IMR-90 (cell line): ENCODE measurements around the gene MYO9A. TPM values are rescaled to one million over a fixed set of nuclear protein-coding genes. Genes with fewer than 3 reads are reported as not detected.

ENCODE experiments used
- ATAC-seq: fragments of 200-7000 bp; cut with Tn5 transposase; 2 replicates; pipeline ENCODE4 v1.9.1; 2020; ENCODE audit warnings: low read depth, mild to moderate bottlenecking, moderate library complexity
- BruUV-seq: library from RNA; stranded (reverse); fragments of 400-500 nt; replicated peaks from 2 replicates; lab custom pipeline; 2021; lab: Mats Ljungman, UMichigan
- CTCF ChIA-PET: fragments of 300-600 bp; formaldehyde crosslinking; extraction: SDS; loops from one replicate; lab custom pipeline; 2021; ENCODE audit warnings: antibody characterized with exemption; lab: Yijun Ruan, JAX
- POLR2A ChIA-PET: fragments of 300-600 bp; sonication (Branson Sonifier 250); formaldehyde crosslinking; loops from one replicate; lab custom pipeline; 2022; ENCODE audit warnings: antibody characterized with exemption; ENCODE audit not compliant: unreplicated experiment; lab: Charles Lee
- DNase-seq: peaks from one replicate; pipeline ENCODE4 v3.0.0; 2013
- H2AFZ ChIP-seq: replicated peaks from 2 replicates; pipeline ENCODE3; 2013; ENCODE audit warnings: low read length, mild to moderate bottlenecking; ENCODE audit not compliant: poor library complexity
- H2AK5ac ChIP-seq: 2 replicates; pipeline ENCODE4 v1.6.1; 2013; ENCODE audit warnings: low read depth, low read length, inconsistent platforms
- H2AK9ac ChIP-seq: replicated peaks from 2 replicates; pipeline ENCODE3; 2013; ENCODE audit warnings: mild to moderate bottlenecking, low read depth, low read length, moderate library complexity; ENCODE audit not compliant: poor library complexity
- H2BK120ac ChIP-seq: 2 replicates; pipeline ENCODE4 v1.6.1; 2013; ENCODE audit warnings: low read depth, low read length, inconsistent platforms
- H2BK15ac ChIP-seq: 3 replicates; pipeline ENCODE4 v1.6.1; 2013; ENCODE audit warnings: low read depth, low read length, inconsistent platforms
- H2BK20ac ChIP-seq: 2 replicates; pipeline ENCODE4 v1.6.1; 2013; ENCODE audit warnings: low read depth, mild to moderate bottlenecking, inconsistent platforms, low read length, moderate library complexity
- H2BK5ac ChIP-seq: 2 replicates; pipeline ENCODE4 v1.6.1; 2013; ENCODE audit warnings: mild to moderate bottlenecking, low read depth, low read length, inconsistent platforms; ENCODE audit not compliant: poor library complexity, severe bottlenecking
- H3K14ac ChIP-seq: replicated peaks from 2 replicates; pipeline ENCODE4 v1.6.1; 2013; ENCODE audit warnings: low read depth, low read length, inconsistent platforms
- H3K18ac ChIP-seq: 2 replicates; pipeline ENCODE4 v1.6.1; 2013; ENCODE audit warnings: low read depth, low read length, control low read depth
- H3K23ac ChIP-seq: 2 replicates; pipeline ENCODE4 v1.6.1; 2013; ENCODE audit warnings: low read depth, low read length, inconsistent platforms
- H3K27ac ChIP-seq: 2 replicates; pipeline ENCODE4 v1.5.1; 2013; ENCODE audit warnings: mild to moderate bottlenecking, control low read depth, low read length; ENCODE audit not compliant: insufficient read depth
- H3K27me3 ChIP-seq: 2 replicates; pipeline ENCODE4 v1.6.1; 2013; ENCODE audit warnings: low read length; ENCODE audit not compliant: control insufficient read depth, insufficient read depth
- H3K36me3 ChIP-seq: 2 replicates; pipeline ENCODE4 v1.6.1; 2013; ENCODE audit warnings: low read length, mixed read lengths; ENCODE audit not compliant: control insufficient read depth, insufficient read depth
- H3K4ac ChIP-seq: 2 replicates; pipeline ENCODE4 v1.6.1; 2013; ENCODE audit warnings: low read depth, low read length, inconsistent platforms
- H3K4me1 ChIP-seq: 2 replicates; pipeline ENCODE4 v1.6.1; 2013; ENCODE audit warnings: low read length, mixed read lengths; ENCODE audit not compliant: control insufficient read depth, insufficient read depth
- H3K4me2 ChIP-seq: 2 replicates; pipeline ENCODE4 v1.6.1; 2013; ENCODE audit warnings: low read depth, mild to moderate bottlenecking, control low read depth, low read length, moderate library complexity
- H3K4me3 ChIP-seq: 2 replicates; pipeline ENCODE4 v1.5.1; 2013; ENCODE audit warnings: low read depth, mild to moderate bottlenecking, control low read depth, low read length, moderate library complexity; ENCODE audit not compliant: insufficient read depth
- H3K56ac ChIP-seq: 2 replicates; pipeline ENCODE4 v1.6.1; 2013; ENCODE audit warnings: low read length, inconsistent platforms; ENCODE audit not compliant: insufficient read depth; ENCODE audit errors: extremely low read depth
- H3K79me1 ChIP-seq, 2 experiments: 2 replicates each; pipeline ENCODE4 v1.6.1; 2013; ENCODE audit warnings: low read length in 2 of 2, inconsistent platforms in 1 of 2, low read depth in 1 of 2
- H3K9ac ChIP-seq: 2 replicates; pipeline ENCODE4 v1.6.1; 2013; ENCODE audit warnings: low read depth, low read length, control low read depth
- H3K9me1 ChIP-seq: 2 replicates; pipeline ENCODE4 v1.6.1; 2013; ENCODE audit warnings: low read length, inconsistent platforms; ENCODE audit not compliant: insufficient read depth
- H3K9me3 ChIP-seq: 2 replicates; pipeline ENCODE4 v1.6.1; 2013; ENCODE audit warnings: low read length; ENCODE audit not compliant: control insufficient read depth, insufficient read depth
- H4K20me1 ChIP-seq: 2 replicates; pipeline ENCODE4 v1.6.1; 2013; ENCODE audit warnings: low read length, inconsistent platforms; ENCODE audit not compliant: insufficient read depth
- H4K5ac ChIP-seq: 2 replicates; pipeline ENCODE4 v1.6.1; 2013; ENCODE audit warnings: mild to moderate bottlenecking, low read depth, low read length, control low read depth
- H4K8ac ChIP-seq, 2 experiments: 2 replicates each; pipeline ENCODE4 v1.6.1; 2013; ENCODE audit warnings: low read depth in 2 of 2, low read length in 2 of 2, control low read depth in 1 of 2, inconsistent platforms in 1 of 2
- H4K91ac ChIP-seq: 2 replicates; pipeline ENCODE4 v1.6.1; 2013; ENCODE audit warnings: low read depth, low read length, inconsistent platforms; ENCODE audit not compliant: insufficient read depth
- MAZ ChIP-seq: IDR thresholded peaks from 2 replicates; pipeline ENCODE4 v1.6.1; 2012; ENCODE audit warnings: low read depth, mild to moderate bottlenecking, low read length, improper control_type of control experiment, moderate library complexity, borderline replicate concordance
- POLR2A ChIP-seq: IDR thresholded peaks from 2 replicates; pipeline ENCODE4 v1.6.1; 2012; ENCODE audit warnings: mild to moderate bottlenecking, low read depth, low read length
- RAD21 ChIP-seq: IDR thresholded peaks from 2 replicates; pipeline ENCODE4 v1.6.1; 2012; ENCODE audit warnings: low read length, improper control_type of control experiment
- RCOR1 ChIP-seq: IDR thresholded peaks from 2 replicates; pipeline ENCODE4 v1.6.1; 2012; ENCODE audit warnings: mild to moderate bottlenecking, low read length, improper control_type of control experiment; ENCODE audit not compliant: insufficient replicate concordance
- SMC3 ChIP-seq: fragments of 150-350 bp; IDR thresholded peaks from 2 replicates; pipeline ENCODE4 v1.6.1; 2016; ENCODE audit warnings: low read depth, mild to moderate bottlenecking, antibody characterized with exemption, low read length, moderate library complexity
- WGBS, 2 experiments: methylation state at CpG; one replicate each; pipeline versions ENCODE4 v1.1.5 to v1.1.7; 2013; ENCODE audit warnings: missing lambda C conversion rate in 2 of 2; ENCODE audit not compliant: insufficient read length in 1 of 2; ENCODE audit errors: extremely low coverage in 2 of 2; 5-methylcytosine and 5-hydroxymethylcytosine counted together
- dilution Hi-C: fragments of 300-500 bp; cut with HindIII; formaldehyde crosslinking; loops from one replicate; pipeline ENCODE4 v1.14.3; 2018; ENCODE audit warnings: low sequenced_read_pairs; ENCODE audit not compliant: unreplicated experiment
- in situ Hi-C: fragments of 300-500 bp; cut with MboI; formaldehyde crosslinking; loops from 3 replicates; pipeline ENCODE4 v1.14.3; 2019; ENCODE audit warnings: low sequenced_read_pairs, inconsistent platforms, mixed read lengths
- intact Hi-C: fragments of 100-400 bp; cut with micrococcal nuclease; formaldehyde crosslinking; loops from 2 replicates; pipeline ENCODE4 v1.10.0; 2022
- polyA plus RNA-seq, 3 experiments: library from polyadenylated mRNA; depleted of rRNA; stranded (reverse); fragments of >200 nt; gene quantifications; 2 replicates each; pipeline ENCODE4 v1.2.3, GENCODE V29; 2012; ENCODE audit warnings: low replicate concordance in 1 of 3
- total RNA-seq: library from RNA; depleted of rRNA; stranded (reverse); fragments of >200 nt; gene quantifications from 2 replicates; pipeline ENCODE4 v1.2.3, GENCODE V29; 2012
- TF ChIP-seq, protein P1 (sequence below): fragments of 150-350 bp; IDR thresholded peaks from 2 replicates; pipeline ENCODE4 v1.6.1; 2016; ENCODE audit warnings: low read depth, mild to moderate bottlenecking, low read length, moderate library complexity, borderline replicate concordance

The MYO9A gene
- total and polyA plus RNA-seq, 2 of the 4 experiments (the other 2 are of a cell fraction), result 6.0 to 49.5 TPM

DNA sequence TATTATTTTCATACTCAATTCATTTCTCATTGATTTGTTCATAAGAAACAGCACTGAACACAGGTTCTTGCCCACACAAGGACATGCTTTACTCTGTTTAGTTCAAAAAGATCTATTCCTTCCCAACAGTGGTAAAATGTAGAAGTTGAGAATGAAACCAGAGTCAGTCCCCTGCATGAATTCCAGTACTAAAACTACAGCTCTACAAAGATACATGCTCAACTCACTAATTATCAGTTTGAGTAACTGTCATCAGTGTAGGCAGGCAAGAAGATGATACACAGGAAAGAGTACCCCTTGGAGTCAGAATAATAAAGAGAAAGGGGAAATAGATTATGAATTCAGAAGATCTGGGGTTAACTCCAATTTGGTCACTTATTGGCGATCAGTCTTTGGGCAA is 264.4 kb downstream of the MYO9A start:
- no peak overlapping the region for H2BK20ac ChIP-seq
- H4K20me1 ChIP-seq, result no peaks in the 10 kb centered on the region
- in situ Hi-C loops (no loop called here), intact Hi-C loops (no loop called here), dilution Hi-C loops (no loop called here)
- DNase-seq (no peak), ATAC-seq (no peak)
- H2AFZ ChIP-seq, result no peak overlapping the region
- H2BK15ac ChIP-seq, result no peak overlapping the region
- CTCF ChIA-PET, result interaction anchor here (0.5 kb wide), 1 partner anchor 67 kb away, joined by 3 read pairs; no protein-coding TSS in a partner anchor
- H3K9ac ChIP-seq, result no peak overlapping the region
- H4K8ac ChIP-seq, result no peak overlapping the region
- H3K4me2 ChIP-seq, result no peak overlapping the region
- no CpG with 5 or more reads among the region's 1 CpG for WGBS, 2 experiments
- H3K4me1 ChIP-seq, result no peaks in the 10 kb centered on the region
- no peaks in the 10 kb centered on the region; the same call in 1 of the 2 replicates for H3K9me1 ChIP-seq
- H3K14ac ChIP-seq, result no peak overlapping the region
- H3K27ac ChIP-seq, result no peak overlapping the region
- no peak overlapping the region for H4K5ac ChIP-seq
- no peak overlapping the region for H2AK5ac ChIP-seq
- peaks cover 10% of the 10 kb centered on the region for H3K36me3 ChIP-seq
- H2BK120ac ChIP-seq, result no peak overlapping the region
- H3K4ac ChIP-seq, result no peak overlapping the region
- no TSS peak for BruUV-seq
- no peak overlapping the region for H4K91ac ChIP-seq
- H3K56ac ChIP-seq, result no peak overlapping the region
- no peaks in the 10 kb centered on the region for H3K79me1 ChIP-seq
- H3K9me3 ChIP-seq, result no peaks in the 10 kb centered on the region
- no peak overlapping the region for H3K23ac ChIP-seq
- H2AK9ac ChIP-seq, result no peak overlapping the region
- TF ChIP-seq SMC3, result no peak
- no peak for TF ChIP-seq RAD21
- TF ChIP-seq RCOR1, result no peak
- no peak for TF ChIP-seq MAZ
- TF ChIP-seq POLR2A, result no peak
- TF ChIP-seq, protein P1, sequence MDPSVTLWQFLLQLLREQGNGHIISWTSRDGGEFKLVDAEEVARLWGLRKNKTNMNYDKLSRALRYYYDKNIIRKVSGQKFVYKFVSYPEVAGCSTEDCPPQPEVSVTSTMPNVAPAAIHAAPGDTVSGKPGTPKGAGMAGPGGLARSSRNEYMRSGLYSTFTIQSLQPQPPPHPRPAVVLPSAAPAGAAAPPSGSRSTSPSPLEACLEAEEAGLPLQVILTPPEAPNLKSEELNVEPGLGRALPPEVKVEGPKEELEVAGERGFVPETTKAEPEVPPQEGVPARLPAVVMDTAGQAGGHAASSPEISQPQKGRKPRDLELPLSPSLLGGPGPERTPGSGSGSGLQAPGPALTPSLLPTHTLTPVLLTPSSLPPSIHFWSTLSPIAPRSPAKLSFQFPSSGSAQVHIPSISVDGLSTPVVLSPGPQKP, result no peak
- POLR2A ChIA-PET, result no interaction called here
- H3K27me3 ChIP-seq, result no peaks in the 10 kb centered on the region
- no peak overlapping the region for H3K4me3 ChIP-seq
- no peak overlapping the region for H3K18ac ChIP-seq
- H2BK5ac ChIP-seq, result no peak overlapping the region
